OCI-LY7 (cell line): ENCODE measurements around the gene MEIS2.

Experiments used
- CTCF ChIP-seq: fragments of 200-600 bp; sonication (generic); conservative IDR thresholded peaks from 2 replicates; pipeline ENCODE4 v1.5.1; 2014; ENCODE audit warnings: mild to moderate bottlenecking, antibody characterized with exemption, low read length, moderate library complexity, mixed read lengths
- EZH2phosphoT487 ChIP-seq: fragments of 200-600 bp; sonication (generic); IDR thresholded peaks from 2 replicates; pipeline ENCODE4 v1.6.1; 2018; ENCODE audit warnings: low read depth, borderline replicate concordance, mild to moderate bottlenecking, mixed run types, antibody characterized with exemption, low read length, moderate library complexity, mixed read lengths

GRCh38 chr15:36994790-36995189 is 105.6 kb downstream of the MEIS2 start:
- no peak for TF ChIP-seq CTCF
- TF ChIP-seq EZH2phosphoT487 = no peak
